H1 (cell line): ENCODE data around the gene DRGX. TPM values are rescaled to one million over a fixed set of nuclear protein-coding genes. Genes with fewer than 3 reads are reported as not detected.

Experiments
- CTCF ChIA-PET: fragments of 300-600 bp; sonication (Branson Sonifier 250); formaldehyde crosslinking; loops from one replicate; lab custom pipeline; 2021; ENCODE audit not compliant: partially characterized antibody; lab: Charles Lee
- POLR2A ChIA-PET: fragments of 300-600 bp; sonication (Branson Sonifier 250); formaldehyde crosslinking; loops from one replicate; lab custom pipeline; 2021; ENCODE audit warnings: inconsistent platforms; ENCODE audit not compliant: partially characterized antibody; lab: Charles Lee
- DNase-seq, 2 experiments: peaks; one replicate each; pipeline versions ENCODE4 v3.0.0 to v3.0.0-alpha.2; 2010 to 2022; ENCODE audit warnings: low spot score in 2 of 2, low read depth in 1 of 2, mixed read lengths in 1 of 2
- FAIRE-seq: peaks from 2 replicates; lab custom pipeline; 2011; peaks lifted over from hg19 to GRCh38; lab: Jason Lieb, UNC
- H2AFZ ChIP-seq: 2 replicates; pipeline ENCODE4 v1.8.1; 2012; ENCODE audit warnings: low read length, inconsistent platforms
- H2AK5ac ChIP-seq: 2 replicates; pipeline ENCODE4 v1.6.1; 2013; ENCODE audit warnings: low read depth, low read length
- H2BK120ac ChIP-seq: replicated peaks from 2 replicates; pipeline ENCODE3; 2013; ENCODE audit warnings: low read depth, low read length, inconsistent platforms
- H2BK12ac ChIP-seq: 2 replicates; pipeline ENCODE4 v1.6.1; 2013; ENCODE audit warnings: low read depth, low read length
- H2BK15ac ChIP-seq: 2 replicates; pipeline ENCODE4 v1.6.1; 2013; ENCODE audit warnings: low read length
- H2BK20ac ChIP-seq: 2 replicates; pipeline ENCODE4 v1.6.1; 2013; ENCODE audit warnings: low read length
- H2BK5ac ChIP-seq: 2 replicates; pipeline ENCODE4 v1.6.1; 2013; ENCODE audit warnings: low read depth, low read length
- H3K14ac ChIP-seq: 2 replicates; pipeline ENCODE4 v1.6.1; 2013; ENCODE audit warnings: inconsistent platforms; ENCODE audit not compliant: insufficient read length
- H3K18ac ChIP-seq: 2 replicates; pipeline ENCODE4 v1.6.1; 2013; ENCODE audit warnings: low read length; ENCODE audit errors: extremely low read depth
- H3K23ac ChIP-seq: 2 replicates; pipeline ENCODE4 v1.6.1; 2013; ENCODE audit warnings: inconsistent platforms; ENCODE audit not compliant: insufficient read length
- H3K23me2 ChIP-seq: 2 replicates; pipeline ENCODE4 v1.6.1; 2013; ENCODE audit warnings: low read depth, low read length
- H3K27ac ChIP-seq: 2 replicates; pipeline ENCODE4 v1.6.1; 2011; ENCODE audit warnings: low read depth, low read length, inconsistent platforms
- H3K27me3 ChIP-seq, 4 experiments: replicated peaks in 1 of 4; 1 replicate in 1 of 4; 2 replicates in 3 of 4; pipeline versions ENCODE4 v1.6.1 to v1.8.1; 2011 to 2013; ENCODE audit warnings: low read length in 3 of 4, mild to moderate bottlenecking in 3 of 4, inconsistent platforms in 2 of 4, mixed read lengths in 2 of 4, moderate library complexity in 1 of 4; ENCODE audit not compliant: control insufficient read depth in 3 of 4, insufficient read depth in 3 of 4; ENCODE audit errors: extremely low read depth in 1 of 4
- H3K36me3 ChIP-seq, 4 experiments: 2 replicates each; pipeline versions ENCODE4 v1.6.1 to v1.8.1; 2011 to 2013; ENCODE audit warnings: mild to moderate bottlenecking in 4 of 4, low read length in 3 of 4, moderate library complexity in 2 of 4, control low read depth in 1 of 4, inconsistent platforms in 1 of 4; ENCODE audit not compliant: insufficient read depth in 4 of 4, control insufficient read depth in 2 of 4
- H3K4ac ChIP-seq: replicated peaks from 2 replicates; pipeline ENCODE3; 2013; ENCODE audit warnings: low read length, low read depth, mixed read lengths, inconsistent platforms; ENCODE audit not compliant: insufficient read length
- H3K4me1 ChIP-seq, 4 experiments: replicated peaks in 1 of 4; 1 replicate in 1 of 4; 2 replicates in 3 of 4; pipeline versions ENCODE4 v1.6.1 to v1.8.1; 2011 to 2013; ENCODE audit warnings: low read length in 3 of 4, inconsistent platforms in 2 of 4, mixed read lengths in 1 of 4; ENCODE audit not compliant: insufficient read depth in 4 of 4, control insufficient read depth in 3 of 4
- H3K4me2 ChIP-seq, 2 experiments: 2 replicates each; pipeline versions ENCODE4 v1.6.1 to v1.8.1; 2011 to 2013; ENCODE audit warnings: low read depth in 2 of 2, low read length in 2 of 2, control low read depth in 1 of 2, inconsistent platforms in 1 of 2, mild to moderate bottlenecking in 1 of 2; ENCODE audit not compliant: insufficient read depth in 1 of 2
- H3K4me3 ChIP-seq, 4 experiments: fragments of 200-600, 300-600 bp in 1 of 4; sonication (generic), shearing (Covaris generic), sonication (Bioruptor Twin) in 1 of 4; 2 replicates each; pipeline versions ENCODE4 v1.5.1 to v1.8.1; 2011 to 2016; ENCODE audit warnings: low read length in 4 of 4, low read depth in 3 of 4, control low read depth in 2 of 4, inconsistent platforms in 2 of 4, mild to moderate bottlenecking in 2 of 4, mixed read lengths in 1 of 4, moderate library complexity in 1 of 4; ENCODE audit not compliant: insufficient read depth in 2 of 4; ENCODE audit errors: extremely low read depth in 1 of 4
- H3K56ac ChIP-seq: replicated peaks from 2 replicates; pipeline ENCODE3; 2013; ENCODE audit warnings: low read depth, mild to moderate bottlenecking, mixed read lengths, low read length, inconsistent platforms; ENCODE audit not compliant: insufficient read length
- H3K79me1 ChIP-seq: 2 replicates; pipeline ENCODE4 v1.6.1; 2013; ENCODE audit warnings: low read depth, low read length, control low read depth
- H3K79me2 ChIP-seq, 2 experiments: 2 replicates each; pipeline versions ENCODE4 v1.6.1 to v1.8.1; 2012 to 2013; ENCODE audit warnings: low read length in 2 of 2, mild to moderate bottlenecking in 2 of 2, inconsistent platforms in 1 of 2; ENCODE audit not compliant: insufficient read depth in 2 of 2, control insufficient read depth in 1 of 2
- H3K9ac ChIP-seq, 4 experiments: replicated peaks in 1 of 4; 1 replicate in 1 of 4; 2 replicates in 3 of 4; pipeline versions ENCODE4 v1.6.1 to v1.8.1; 2011 to 2013; ENCODE audit warnings: low read depth in 3 of 4, low read length in 3 of 4, control low read depth in 2 of 4, mild to moderate bottlenecking in 2 of 4, moderate library complexity in 2 of 4, inconsistent platforms in 1 of 4; ENCODE audit errors: extremely low read depth in 1 of 4
- H3K9me3 ChIP-seq, 2 experiments: 2 replicates each; pipeline versions ENCODE4 v1.6.1 to v1.8.1; 2012 to 2013; ENCODE audit warnings: mild to moderate bottlenecking in 2 of 2, moderate library complexity in 2 of 2, control low read depth in 1 of 2, inconsistent platforms in 1 of 2, low read depth in 1 of 2, low read length in 1 of 2, mixed read lengths in 1 of 2; ENCODE audit not compliant: insufficient read depth in 2 of 2
- H4K20me1 ChIP-seq, 2 experiments: replicated peaks in 1 of 2; 2 replicates each; pipeline versions ENCODE3 to v1.8.1; 2011 to 2013; ENCODE audit warnings: inconsistent platforms in 2 of 2, low read length in 2 of 2, mild to moderate bottlenecking in 1 of 2; ENCODE audit not compliant: insufficient read depth in 2 of 2, control insufficient read depth in 1 of 2
- H4K5ac ChIP-seq: 2 replicates; pipeline ENCODE4 v1.6.1; 2013; ENCODE audit warnings: low read length, low read depth, mixed read lengths, inconsistent platforms; ENCODE audit not compliant: insufficient read length
- H4K8ac ChIP-seq: 2 replicates; pipeline ENCODE4 v1.8.0; 2013; ENCODE audit warnings: mild to moderate bottlenecking, moderate library complexity, low read length, inconsistent platforms; ENCODE audit not compliant: insufficient read depth; ENCODE audit errors: extremely low read depth
- H4K91ac ChIP-seq: replicated peaks from 2 replicates; pipeline ENCODE3; 2013; ENCODE audit warnings: low read length, mixed read lengths, inconsistent platforms; ENCODE audit not compliant: insufficient read length
- CHD1 ChIP-seq: IDR thresholded peaks from 2 replicates; pipeline ENCODE4 v1.6.1; 2012; ENCODE audit warnings: low read depth, low read length, improper control_type of control experiment
- RBBP5 ChIP-seq: IDR thresholded peaks from 2 replicates; pipeline ENCODE4 v1.7.1; 2012; ENCODE audit warnings: low read depth, mild to moderate bottlenecking, inconsistent platforms, low read length, moderate library complexity, borderline replicate concordance
- SIN3A ChIP-seq, 2 experiments: IDR thresholded peaks in 1 of 2; conservative IDR thresholded peaks in 1 of 2; 2 replicates each; pipeline ENCODE4 v1.6.1; 2011 to 2012; ENCODE audit warnings: low read length in 2 of 2, improper control_type of control experiment in 1 of 2, low read depth in 1 of 2, mild to moderate bottlenecking in 1 of 2
- WGBS, 2 experiments: shearing (Covaris generic) in 1 of 2; methylation state at CpG; one replicate each; pipeline versions ENCODE4 v1.1.6 to v1.1.7; 2013 to 2015; ENCODE audit warnings: low lambda C conversion rate in 2 of 2, mixed read lengths in 2 of 2, inconsistent platforms in 1 of 2, low coverage in 1 of 2, missing lambda C conversion rate in 1 of 2; ENCODE audit not compliant: insufficient replicate concordance in 2 of 2, insufficient coverage in 1 of 2, insufficient read length in 1 of 2; ENCODE audit errors: extremely low coverage in 1 of 2, missing lambda C conversion rate in 1 of 2; 5-methylcytosine and 5-hydroxymethylcytosine counted together
- polyA plus RNA-seq, 7 experiments: library from polyadenylated mRNA; depleted of rRNA in 3 of 7; stranded (reverse) in 5 of 7; unstranded in 2 of 7; fragments of >200 nt in 5 of 7; fragments of 200-250 nt in 2 of 7; gene quantifications; 1 replicate in 5 of 7; 2 replicates in 1 of 7; 4 replicates in 1 of 7; pipeline versions ENCODE4 v1.2.1 to v1.2.3, GENCODE V29; 2011 to 2013; ENCODE audit warnings: missing spikeins in 2 of 7, mixed read lengths in 2 of 7
- total RNA-seq: library from RNA; stranded (reverse); fragmentation: NEBNext Ultra II Directional; extraction: Animal tissue kit (Norgen Biotek cat#: 25700); gene quantifications from 2 replicates; pipeline ENCODE4 v1.2.1, GENCODE V29; 2021
- TF ChIP-seq, protein P1 (sequence below): IDR thresholded peaks from 2 replicates; pipeline ENCODE4 v1.6.1; 2012; ENCODE audit warnings: inconsistent platforms

Gene DRGX
- total and polyA plus RNA-seq, 2 of the 8 experiments (the other 6 are each of a cell fraction or from before 2014, with no cell fraction given) = not detected

DNA sequence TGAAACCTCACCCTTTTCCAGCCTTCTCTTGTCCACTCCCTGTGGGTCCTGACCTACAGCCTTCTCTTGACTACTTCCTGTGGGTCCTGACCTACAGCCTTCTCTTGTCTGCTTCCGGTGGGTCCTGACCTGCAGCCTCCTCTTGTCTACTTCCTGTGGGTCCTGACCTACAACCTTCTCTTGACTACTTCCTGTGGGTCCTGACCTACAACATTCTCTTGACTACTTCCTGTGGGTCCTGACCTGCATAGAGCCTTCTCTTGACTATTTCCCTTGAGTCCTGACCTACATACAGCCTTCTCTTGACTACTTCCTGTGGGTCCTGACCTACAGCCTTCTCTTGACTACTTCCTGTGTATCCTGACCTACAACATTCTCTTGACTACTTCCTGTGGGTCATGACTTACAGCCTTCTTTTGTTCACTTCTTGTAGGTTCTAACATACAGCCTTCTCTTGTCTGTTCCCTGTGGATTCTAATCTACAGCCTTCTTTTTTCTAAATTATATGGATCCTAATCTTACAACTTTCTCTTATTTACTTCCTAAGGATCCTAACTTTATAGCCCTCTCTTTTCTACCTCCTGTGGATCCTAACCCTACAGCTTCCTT lies 60.4 kb downstream of the DRGX start:
- Histone ChIP-seq H3K23me2 (no peaks in the 10 kb centered on the region), H3K4me3 (no peak overlapping the region), H2BK15ac (no peak overlapping the region), H3K4me2 (no peak overlapping the region), H3K4ac (no peak overlapping the region), H3K36me3 (no peaks in the 10 kb centered on the region), H4K8ac (no peak overlapping the region), H2AFZ (no peak overlapping the region), H2BK120ac (no peak overlapping the region), H3K56ac (no peak overlapping the region), H3K18ac (no peak overlapping the region), H3K23ac (no peak overlapping the region), H3K27ac (no peak overlapping the region), H3K9ac (no peak overlapping the region), H2BK20ac (no peak overlapping the region), H3K79me2 (no peaks in the 10 kb centered on the region), H3K79me1 (no peaks in the 10 kb centered on the region), H3K27me3 (no peaks in the 10 kb centered on the region), H4K20me1 (no peaks in the 10 kb centered on the region), H2AK5ac (no peak overlapping the region), H2BK12ac (no peak overlapping the region), H2BK5ac (no peak overlapping the region), H4K91ac (no peak overlapping the region), H3K9me3 (no peaks in the 10 kb centered on the region), H4K5ac (no peak overlapping the region), H3K4me1 (no peaks in the 10 kb centered on the region; a peak in 1 of 7 replicates), H3K14ac (no peak overlapping the region)
- ChIA-PET POLR2A (no interaction called here), CTCF (no interaction called here)
- DNase-seq = no peak
- no peak for FAIRE-seq
- TF ChIP-seq SIN3A (conservative IDR thresholded peaks at IDR 0.05 in 1 of 2, IDR thresholded peaks at IDR 0.05 in 1 of 2; ENCODE audit: low read depth in 1 of 2, low read length in 2 of 2) (no peak), RBBP5 (no peak), CHD1 (no peak)
- TF ChIP-seq, protein P1, sequence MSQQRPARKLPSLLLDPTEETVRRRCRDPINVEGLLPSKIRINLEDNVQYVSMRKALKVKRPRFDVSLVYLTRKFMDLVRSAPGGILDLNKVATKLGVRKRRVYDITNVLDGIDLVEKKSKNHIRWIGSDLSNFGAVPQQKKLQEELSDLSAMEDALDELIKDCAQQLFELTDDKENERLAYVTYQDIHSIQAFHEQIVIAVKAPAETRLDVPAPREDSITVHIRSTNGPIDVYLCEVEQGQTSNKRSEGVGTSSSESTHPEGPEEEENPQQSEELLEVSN = no peak
- WGBS, 2 experiments = 100% methylated on average over 1 of the region's 1 CpG; no CpG with 5 or more reads in 1 of the 2 experiments
